Endothelial cell of umbilical vein (primary cell): ENCODE data around the gene ARHGAP30. TPM values are rescaled to one million over a fixed set of nuclear protein-coding genes. Genes with fewer than 3 reads are reported as not detected.

Experiments used
- BruUV-seq: library from RNA; stranded (reverse); fragments of 400-500 nt; replicated peaks from 2 replicates; lab custom pipeline; 2021; lab: Mats Ljungman, UMichigan
- CTCF ChIA-PET: fragments of 300-600, 350-600 bp; sonication (Branson Sonifier 250); formaldehyde crosslinking; loops from one replicate; lab custom pipeline; 2021; ENCODE audit warnings: antibody characterized with exemption, inconsistent platforms; lab: Charles Lee
- POLR2A ChIA-PET: fragments of 300-600, 350-600 bp; sonication (Branson Sonifier 250); formaldehyde crosslinking; loops from one replicate; lab custom pipeline; 2021; ENCODE audit warnings: antibody characterized with exemption, inconsistent platforms; lab: Charles Lee
- DNase-seq: peaks from one replicate; pipeline ENCODE4 v3.0.0-alpha.2; 2011; ENCODE audit warnings: low read depth, low spot score
- FAIRE-seq: peaks from 2 replicates; lab custom pipeline; 2011; peaks lifted over from hg19 to GRCh38; lab: Jason Lieb, UNC
- H2AFZ ChIP-seq: 2 replicates; pipeline ENCODE4 v1.6.0; 2012; ENCODE audit warnings: low read depth, low read length, control low read depth, inconsistent platforms
- H3K27ac ChIP-seq: 2 replicates; pipeline ENCODE4 v1.5.1; 2011; ENCODE audit warnings: low read depth, mild to moderate bottlenecking, control low read depth, low read length, moderate library complexity; ENCODE audit not compliant: insufficient read depth
- H3K27me3 ChIP-seq, 2 experiments: 2 replicates each; pipeline versions ENCODE4 v1.6.0 to v1.6.1; 2011; ENCODE audit warnings: low read length in 2 of 2, mixed read lengths in 1 of 2; ENCODE audit not compliant: control insufficient read depth in 2 of 2, insufficient read depth in 2 of 2
- H3K36me3 ChIP-seq, 2 experiments: 2 replicates in 1 of 2; 3 replicates in 1 of 2; pipeline ENCODE4 v1.5.1; 2011; ENCODE audit warnings: low read length in 2 of 2, mild to moderate bottlenecking in 1 of 2, moderate library complexity in 1 of 2; ENCODE audit not compliant: control insufficient read depth in 2 of 2, insufficient read depth in 2 of 2; ENCODE audit errors: extremely low read depth in 1 of 2
- H3K4me1 ChIP-seq: 3 replicates; pipeline ENCODE4 v1.5.1; 2011; ENCODE audit warnings: mild to moderate bottlenecking, low read length; ENCODE audit not compliant: control insufficient read depth, insufficient read depth; ENCODE audit errors: extremely low read depth
- H3K4me2 ChIP-seq: 2 replicates; pipeline ENCODE4 v1.6.1; 2011; ENCODE audit warnings: low read length, control low read depth, mixed read lengths; ENCODE audit not compliant: insufficient read depth
- H3K4me3 ChIP-seq, 3 experiments: fragments of 200-600 bp in 1 of 3; sonication (generic), shearing (Covaris generic) in 1 of 3; replicated peaks in 1 of 3; 2 replicates each; pipeline ENCODE4 v1.5.1; 2011 to 2016; ENCODE audit warnings: control low read depth in 3 of 3, low read length in 3 of 3, mild to moderate bottlenecking in 2 of 3, inconsistent platforms in 1 of 3, low read depth in 1 of 3, moderate library complexity in 1 of 3; ENCODE audit not compliant: insufficient read depth in 1 of 3
- H3K79me2 ChIP-seq: 2 replicates; pipeline ENCODE4 v1.6.0; 2012; ENCODE audit warnings: low read length, inconsistent platforms; ENCODE audit not compliant: control insufficient read depth, insufficient read depth
- H3K9ac ChIP-seq: replicated peaks from 2 replicates; pipeline ENCODE3; 2011; ENCODE audit warnings: low read length, control low read depth; ENCODE audit not compliant: insufficient read depth; ENCODE audit errors: extremely low read depth
- H3K9me1 ChIP-seq: replicated peaks from 3 replicates; pipeline ENCODE4 v1.6.0; 2011; ENCODE audit warnings: mild to moderate bottlenecking, low read length; ENCODE audit not compliant: control insufficient read depth, insufficient read depth; ENCODE audit errors: extremely low read depth
- H3K9me3 ChIP-seq: replicated peaks from 2 replicates; pipeline ENCODE4 v1.5.1; 2012; ENCODE audit warnings: low read length, inconsistent platforms; ENCODE audit not compliant: control insufficient read depth, insufficient read depth
- H4K20me1 ChIP-seq: replicated peaks from 2 replicates; pipeline ENCODE3; 2011; ENCODE audit warnings: mild to moderate bottlenecking, low read length; ENCODE audit not compliant: control insufficient read depth, insufficient read depth; ENCODE audit errors: extremely low read depth
- CTCF ChIP-seq, 2 donors: IDR thresholded peaks; 1 replicate in 1 of 2; 2 replicates in 1 of 2; pipeline ENCODE4 v1.5.1; 2011; ENCODE audit warnings: low read length in 2 of 2, mild to moderate bottlenecking in 2 of 2, moderate library complexity in 2 of 2, control low read depth in 1 of 2, inconsistent platforms in 1 of 2, low read depth in 1 of 2; ENCODE audit not compliant: insufficient read depth in 1 of 2; ENCODE audit errors: extremely low read depth in 1 of 2
- EZH2 ChIP-seq: IDR thresholded peaks from 2 replicates; pipeline ENCODE4 v1.6.1; 2012; ENCODE audit warnings: borderline replicate concordance, low read depth, mild to moderate bottlenecking, moderate library complexity, low read length, inconsistent platforms; ENCODE audit not compliant: severe bottlenecking
- FOS ChIP-seq: IDR thresholded peaks from 2 replicates; pipeline ENCODE4 v1.6.1; 2011; ENCODE audit warnings: mild to moderate bottlenecking, low read length, moderate library complexity, borderline replicate concordance; ENCODE audit not compliant: insufficient read depth
- GATA2 ChIP-seq: IDR thresholded peaks from 2 replicates; pipeline ENCODE4 v1.7.0; 2011; ENCODE audit warnings: low read depth, mild to moderate bottlenecking, moderate library complexity, mixed read lengths, low read length; ENCODE audit not compliant: insufficient read length, insufficient read depth
- JUN ChIP-seq: IDR thresholded peaks from 2 replicates; pipeline ENCODE4 v1.6.1; 2011; ENCODE audit warnings: borderline replicate concordance, low read depth; ENCODE audit not compliant: insufficient read length, insufficient read depth
- MAX ChIP-seq: IDR thresholded peaks from 2 replicates; pipeline ENCODE4 v1.6.1; 2011; ENCODE audit not compliant: insufficient read depth, insufficient read length
- MYC ChIP-seq: IDR thresholded peaks from one replicate; pipeline ENCODE4 v1.6.1; 2011; ENCODE audit warnings: mild to moderate bottlenecking, low read depth, low read length
- POLR2A ChIP-seq: IDR thresholded peaks from 2 replicates; pipeline ENCODE4 v1.6.1; 2012; ENCODE audit warnings: low read depth, mild to moderate bottlenecking, control low read depth, low read length
- POLR2AphosphoS5 ChIP-seq: IDR thresholded peaks from 2 replicates; pipeline ENCODE4 v1.6.1; 2012; ENCODE audit warnings: low read depth, mild to moderate bottlenecking, control low read depth, low read length, moderate library complexity; ENCODE audit not compliant: insufficient read depth
- dilution Hi-C: fragments of 300-500 bp; cut with MboI; formaldehyde crosslinking; loops from one replicate; pipeline ENCODE4 v1.15.0; 2019; ENCODE audit warnings: low sequenced_read_pairs; ENCODE audit not compliant: extremely low pct_ligation_motif_present
- intact Hi-C: fragments of 100-400 bp; cut with micrococcal nuclease; formaldehyde crosslinking; loops from one replicate; pipeline ENCODE4 v1.10.0; 2022
- polyA plus RNA-seq, 4 experiments: library from polyadenylated mRNA; depleted of rRNA in 3 of 4; stranded (reverse) in 3 of 4; unstranded in 1 of 4; fragments of >200 nt; gene quantifications; 2 replicates each; pipeline versions ENCODE4 v1.2.1 to v1.2.3, GENCODE V29; 2011 to 2012; ENCODE audit warnings: missing spikeins in 1 of 4
- total RNA-seq: library from RNA; stranded (reverse); gene quantifications from 2 replicates; pipeline ENCODE4 v1.2.3, GENCODE V29; 2021

ARHGAP30 gene
- total and polyA plus RNA-seq, 2 donors (not counting 3 experiments of a cell fraction or from before 2014, with no cell fraction given), result not detected

GRCh38 chr1:161086457-161086856 is 16.8 kb upstream of the ARHGAP30 start:
- TF ChIP-seq FOS (no peak), MYC (no peak), EZH2 (no peak)
- no peaks in the 10 kb centered on the region for H3K4me1 ChIP-seq
- no TSS peak for BruUV-seq
- CTCF ChIA-PET, result interaction anchor here (0.9 to 1.7 kb wide), 2 partner anchors 11 to 96 kb away, joined by 3 to 7 read pairs; no protein-coding TSS in a partner anchor
- no peak for FAIRE-seq
- H3K27me3 ChIP-seq, result no peaks in the 10 kb centered on the region
- intact Hi-C loops (no loop called here), dilution Hi-C loops (no loop called here)
- no peak overlapping the region for H3K4me2 ChIP-seq
- no peak overlapping the region for H2AFZ ChIP-seq
- POLR2A ChIA-PET, result no interaction called here
- H4K20me1 ChIP-seq, result no peaks in the 10 kb centered on the region
- H3K36me3 ChIP-seq, result no peaks in the 10 kb centered on the region
- DNase-seq, result no peak
- no peak overlapping the region for H3K4me3 ChIP-seq
- H3K79me2 ChIP-seq, result no peaks in the 10 kb centered on the region
- no peaks in the 10 kb centered on the region for H3K9me1 ChIP-seq
- no peak overlapping the region for H3K27ac ChIP-seq
- H3K9ac ChIP-seq, result no peak overlapping the region
- no peaks in the 10 kb centered on the region for H3K9me3 ChIP-seq

DNA sequence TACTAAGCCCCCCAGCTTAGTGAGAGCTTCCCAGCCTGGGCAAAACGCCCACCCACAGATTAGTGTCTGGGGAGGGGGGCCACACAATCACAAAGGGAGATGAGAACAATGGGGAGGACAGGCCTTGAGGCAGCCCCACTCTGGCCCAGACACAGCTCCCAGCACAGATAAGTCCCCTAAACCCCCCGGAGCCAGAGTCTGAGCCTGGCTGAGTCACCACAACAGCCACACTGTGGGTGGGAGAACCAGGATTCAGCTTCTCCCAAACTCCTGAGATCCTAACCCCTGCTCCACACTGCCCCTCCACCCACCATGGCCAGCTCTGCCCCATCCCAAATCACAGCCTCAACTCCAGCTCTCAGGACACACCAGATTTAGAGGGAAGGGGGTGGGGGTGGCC is 15.5 kb upstream of the ARHGAP30 start:
- ChIA-PET POLR2A (no interaction called here), CTCF (interaction anchor here (1.0 to 1.1 kb wide), 2 partner anchors 11 to 12 kb away, joined by 4 to 6 read pairs; no protein-coding TSS in a partner anchor)
- Histone ChIP-seq H3K27ac (no peak overlapping the region), H3K9ac (no peak overlapping the region), H3K27me3 (no peaks in the 10 kb centered on the region), H3K9me3 (no peaks in the 10 kb centered on the region), H2AFZ (no peak overlapping the region), H3K4me3 (no peak overlapping the region), H3K79me2 (no peaks in the 10 kb centered on the region), H3K36me3 (no peaks in the 10 kb centered on the region), H4K20me1 (no peaks in the 10 kb centered on the region), H3K4me1 (no peaks in the 10 kb centered on the region), H3K9me1 (no peaks in the 10 kb centered on the region), H3K4me2 (no peak overlapping the region)
- no TSS peak for BruUV-seq
- dilution Hi-C loops (no loop called here), intact Hi-C loops (no loop called here)
- no peak for TF ChIP-seq POLR2A
- no peak for TF ChIP-seq EZH2
- no peak for TF ChIP-seq MAX
- no peak for TF ChIP-seq FOS
- no peak for TF ChIP-seq GATA2
- TF ChIP-seq JUN, result no peak
- no peak for TF ChIP-seq POLR2AphosphoS5
- TF ChIP-seq CTCF (IDR thresholded peaks at IDR 0.05; ENCODE audit: extremely low read depth in 1 of 2, insufficient read depth in 1 of 2, low read depth in 1 of 2, low read length in 2 of 2), result no peak
- TF ChIP-seq MYC, result no peak
- FAIRE-seq (no peak), DNase-seq (no peak)
